GM12878 (cell line): ENCODE results near the gene ABCA9.

ENCODE experiments used
- BRCA1 ChIP-seq: IDR thresholded peaks from 2 replicates; pipeline ENCODE4 v1.6.1; 2011; ENCODE audit warnings: low read depth, low read length, improper control_type of control experiment
- EP300 ChIP-seq, 2 experiments: fragments of 150-350 bp in 1 of 2; IDR thresholded peaks; 2 replicates each; pipeline ENCODE4 v1.6.1; 2011 to 2012; ENCODE audit warnings: low read depth in 2 of 2, low read length in 2 of 2, borderline replicate concordance in 1 of 2, improper control_type of control experiment in 1 of 2, inconsistent platforms in 1 of 2; ENCODE audit not compliant: control insufficient read depth in 1 of 2
- EZH2 ChIP-seq: IDR thresholded peaks from 2 replicates; pipeline ENCODE4 v1.6.1; 2012; ENCODE audit warnings: low read depth, mild to moderate bottlenecking, control low read depth, inconsistent platforms, low read length, borderline replicate concordance; ENCODE audit not compliant: control insufficient read depth
- NR2F1 ChIP-seq: fragments of 450-650 bp; conservative IDR thresholded peaks from 2 replicates; pipeline ENCODE4 v1.6.1; 2017; ENCODE audit warnings: mild to moderate bottlenecking
- SMC3 ChIP-seq: IDR thresholded peaks from 2 replicates; pipeline ENCODE4 v1.6.1; 2011; ENCODE audit warnings: low read length, improper control_type of control experiment, borderline replicate concordance
- ZZZ3 ChIP-seq: IDR thresholded peaks from 2 replicates; pipeline ENCODE4 v1.6.1; 2011; ENCODE audit warnings: low read depth; ENCODE audit not compliant: control insufficient read depth, insufficient read length
- TF ChIP-seq, protein P1 (sequence below), 3 experiments: IDR thresholded peaks in 2 of 3; conservative IDR thresholded peaks in 1 of 3; 2 replicates each; pipeline ENCODE4 v1.5.1; 2011; ENCODE audit warnings: low read depth in 3 of 3, low read length in 3 of 3, mild to moderate bottlenecking in 3 of 3, control low read depth in 2 of 3, moderate library complexity in 2 of 3, inconsistent platforms in 1 of 3, mixed read lengths in 1 of 3; ENCODE audit not compliant: control insufficient read depth in 2 of 3, insufficient read depth in 1 of 3; ENCODE audit errors: extremely low read depth in 1 of 3
- TF ChIP-seq, protein P2 (sequence below): fragments of 450-650 bp; formaldehyde crosslinking; IDR thresholded peaks from 2 replicates; pipeline ENCODE4 v1.4.0; 2020; ENCODE audit warnings: mild to moderate bottlenecking, moderate library complexity
- TF ChIP-seq, protein P3 (sequence below): IDR thresholded peaks from 2 replicates; pipeline ENCODE4 v1.6.1; 2012; ENCODE audit warnings: low read depth, low read length, improper control_type of control experiment
- TF ChIP-seq, protein P4 (sequence below): fragments of 450-650 bp; formaldehyde crosslinking; IDR thresholded peaks from 2 replicates; pipeline ENCODE4 v1.5.0; 2022; ENCODE audit warnings: mild to moderate bottlenecking, missing genetic modification characterization

DNA sequence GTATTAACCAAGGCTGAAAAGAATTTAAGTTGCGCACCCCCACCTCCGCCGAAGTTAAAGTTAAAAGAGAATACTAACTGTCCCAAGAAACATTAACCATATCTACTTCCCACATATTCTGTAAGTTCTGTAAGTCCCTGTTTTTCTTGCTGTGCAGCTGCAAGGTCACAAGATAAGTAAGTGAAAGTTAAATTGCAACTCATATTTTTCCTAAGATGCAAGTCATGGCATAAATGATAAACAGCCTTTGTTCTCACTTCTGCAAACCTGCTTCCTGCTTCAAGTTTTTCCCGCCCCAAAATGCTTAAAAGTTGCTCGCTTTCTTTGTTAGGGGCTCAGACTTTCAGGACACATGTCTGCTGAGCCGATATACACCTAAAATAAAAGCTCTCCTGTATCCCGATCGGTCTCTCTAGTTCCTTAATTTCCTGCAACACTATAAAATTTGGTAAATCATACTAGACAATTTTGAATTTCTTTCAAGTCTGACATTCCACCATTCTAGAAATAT lies 32.6 kb upstream of the ABCA9 start:
- TF ChIP-seq, protein P1, sequence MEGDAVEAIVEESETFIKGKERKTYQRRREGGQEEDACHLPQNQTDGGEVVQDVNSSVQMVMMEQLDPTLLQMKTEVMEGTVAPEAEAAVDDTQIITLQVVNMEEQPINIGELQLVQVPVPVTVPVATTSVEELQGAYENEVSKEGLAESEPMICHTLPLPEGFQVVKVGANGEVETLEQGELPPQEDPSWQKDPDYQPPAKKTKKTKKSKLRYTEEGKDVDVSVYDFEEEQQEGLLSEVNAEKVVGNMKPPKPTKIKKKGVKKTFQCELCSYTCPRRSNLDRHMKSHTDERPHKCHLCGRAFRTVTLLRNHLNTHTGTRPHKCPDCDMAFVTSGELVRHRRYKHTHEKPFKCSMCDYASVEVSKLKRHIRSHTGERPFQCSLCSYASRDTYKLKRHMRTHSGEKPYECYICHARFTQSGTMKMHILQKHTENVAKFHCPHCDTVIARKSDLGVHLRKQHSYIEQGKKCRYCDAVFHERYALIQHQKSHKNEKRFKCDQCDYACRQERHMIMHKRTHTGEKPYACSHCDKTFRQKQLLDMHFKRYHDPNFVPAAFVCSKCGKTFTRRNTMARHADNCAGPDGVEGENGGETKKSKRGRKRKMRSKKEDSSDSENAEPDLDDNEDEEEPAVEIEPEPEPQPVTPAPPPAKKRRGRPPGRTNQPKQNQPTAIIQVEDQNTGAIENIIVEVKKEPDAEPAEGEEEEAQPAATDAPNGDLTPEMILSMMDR (IDR thresholded peaks at IDR 0.05 in 2 of 3, conservative IDR thresholded peaks at IDR 0.05 in 1 of 3; ENCODE audit: control insufficient read depth in 2 of 3, extremely low read depth in 1 of 3, insufficient read depth in 1 of 3, low read depth in 3 of 3, low read length in 3 of 3): no peak
- TF ChIP-seq BRCA1 (no peak), NR2F1 (no peak), EP300 (IDR thresholded peaks at IDR 0.05; ENCODE audit: borderline replicate concordance in 1 of 2, control insufficient read depth in 1 of 2, low read depth in 2 of 2, low read length in 2 of 2) (no peak), SMC3 (no peak), EZH2 (no peak), ZZZ3 (no peak)
- TF ChIP-seq, protein P2, sequence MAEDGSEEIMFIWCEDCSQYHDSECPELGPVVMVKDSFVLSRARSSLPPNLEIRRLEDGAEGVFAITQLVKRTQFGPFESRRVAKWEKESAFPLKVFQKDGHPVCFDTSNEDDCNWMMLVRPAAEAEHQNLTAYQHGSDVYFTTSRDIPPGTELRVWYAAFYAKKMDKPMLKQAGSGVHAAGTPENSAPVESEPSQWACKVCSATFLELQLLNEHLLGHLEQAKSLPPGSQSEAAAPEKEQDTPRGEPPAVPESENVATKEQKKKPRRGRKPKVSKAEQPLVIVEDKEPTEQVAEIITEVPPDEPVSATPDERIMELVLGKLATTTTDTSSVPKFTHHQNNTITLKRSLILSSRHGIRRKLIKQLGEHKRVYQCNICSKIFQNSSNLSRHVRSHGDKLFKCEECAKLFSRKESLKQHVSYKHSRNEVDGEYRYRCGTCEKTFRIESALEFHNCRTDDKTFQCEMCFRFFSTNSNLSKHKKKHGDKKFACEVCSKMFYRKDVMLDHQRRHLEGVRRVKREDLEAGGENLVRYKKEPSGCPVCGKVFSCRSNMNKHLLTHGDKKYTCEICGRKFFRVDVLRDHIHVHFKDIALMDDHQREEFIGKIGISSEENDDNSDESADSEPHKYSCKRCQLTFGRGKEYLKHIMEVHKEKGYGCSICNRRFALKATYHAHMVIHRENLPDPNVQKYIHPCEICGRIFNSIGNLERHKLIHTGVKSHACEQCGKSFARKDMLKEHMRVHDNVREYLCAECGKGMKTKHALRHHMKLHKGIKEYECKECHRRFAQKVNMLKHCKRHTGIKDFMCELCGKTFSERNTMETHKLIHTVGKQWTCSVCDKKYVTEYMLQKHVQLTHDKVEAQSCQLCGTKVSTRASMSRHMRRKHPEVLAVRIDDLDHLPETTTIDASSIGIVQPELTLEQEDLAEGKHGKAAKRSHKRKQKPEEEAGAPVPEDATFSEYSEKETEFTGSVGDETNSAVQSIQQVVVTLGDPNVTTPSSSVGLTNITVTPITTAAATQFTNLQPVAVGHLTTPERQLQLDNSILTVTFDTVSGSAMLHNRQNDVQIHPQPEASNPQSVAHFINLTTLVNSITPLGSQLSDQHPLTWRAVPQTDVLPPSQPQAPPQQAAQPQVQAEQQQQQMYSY (CRISPR knock-in tag): no peak
- TF ChIP-seq, protein P3, sequence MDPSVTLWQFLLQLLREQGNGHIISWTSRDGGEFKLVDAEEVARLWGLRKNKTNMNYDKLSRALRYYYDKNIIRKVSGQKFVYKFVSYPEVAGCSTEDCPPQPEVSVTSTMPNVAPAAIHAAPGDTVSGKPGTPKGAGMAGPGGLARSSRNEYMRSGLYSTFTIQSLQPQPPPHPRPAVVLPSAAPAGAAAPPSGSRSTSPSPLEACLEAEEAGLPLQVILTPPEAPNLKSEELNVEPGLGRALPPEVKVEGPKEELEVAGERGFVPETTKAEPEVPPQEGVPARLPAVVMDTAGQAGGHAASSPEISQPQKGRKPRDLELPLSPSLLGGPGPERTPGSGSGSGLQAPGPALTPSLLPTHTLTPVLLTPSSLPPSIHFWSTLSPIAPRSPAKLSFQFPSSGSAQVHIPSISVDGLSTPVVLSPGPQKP: no peak
- TF ChIP-seq, protein P4, sequence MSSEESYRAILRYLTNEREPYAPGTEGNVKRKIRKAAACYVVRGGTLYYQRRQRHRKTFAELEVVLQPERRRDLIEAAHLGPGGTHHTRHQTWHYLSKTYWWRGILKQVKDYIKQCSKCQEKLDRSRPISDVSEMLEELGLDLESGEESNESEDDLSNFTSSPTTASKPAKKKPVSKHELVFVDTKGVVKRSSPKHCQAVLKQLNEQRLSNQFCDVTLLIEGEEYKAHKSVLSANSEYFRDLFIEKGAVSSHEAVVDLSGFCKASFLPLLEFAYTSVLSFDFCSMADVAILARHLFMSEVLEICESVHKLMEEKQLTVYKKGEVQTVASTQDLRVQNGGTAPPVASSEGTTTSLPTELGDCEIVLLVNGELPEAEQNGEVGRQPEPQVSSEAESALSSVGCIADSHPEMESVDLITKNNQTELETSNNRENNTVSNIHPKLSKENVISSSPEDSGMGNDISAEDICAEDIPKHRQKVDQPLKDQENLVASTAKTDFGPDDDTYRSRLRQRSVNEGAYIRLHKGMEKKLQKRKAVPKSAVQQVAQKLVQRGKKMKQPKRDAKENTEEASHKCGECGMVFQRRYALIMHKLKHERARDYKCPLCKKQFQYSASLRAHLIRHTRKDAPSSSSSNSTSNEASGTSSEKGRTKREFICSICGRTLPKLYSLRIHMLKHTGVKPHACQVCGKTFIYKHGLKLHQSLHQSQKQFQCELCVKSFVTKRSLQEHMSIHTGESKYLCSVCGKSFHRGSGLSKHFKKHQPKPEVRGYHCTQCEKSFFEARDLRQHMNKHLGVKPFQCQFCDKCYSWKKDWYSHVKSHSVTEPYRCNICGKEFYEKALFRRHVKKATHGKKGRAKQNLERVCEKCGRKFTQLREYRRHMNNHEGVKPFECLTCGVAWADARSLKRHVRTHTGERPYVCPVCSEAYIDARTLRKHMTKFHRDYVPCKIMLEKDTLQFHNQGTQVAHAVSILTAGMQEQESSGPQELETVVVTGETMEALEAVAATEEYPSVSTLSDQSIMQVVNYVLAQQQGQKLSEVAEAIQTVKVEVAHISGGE (CRISPR knock-in tag): no peak
